WTC11 (cell line): ENCODE data around the gene ERCC8. TPM values are rescaled to one million over a fixed set of nuclear protein-coding genes. Genes with fewer than 3 reads are reported as not detected.

Source experiments
- ATAC-seq: fragments of 200-7000 bp; cut with Tn5 transposase; 2 replicates; pipeline ENCODE4 v1.10.0; 2021; ENCODE audit warnings: mild to moderate bottlenecking, moderate library complexity
- CTCF ChIA-PET: fragments of 300-600 bp; sonication (Branson Sonifier 250); formaldehyde crosslinking; loops from one replicate; lab custom pipeline; 2021; ENCODE audit warnings: antibody characterized with exemption; lab: Charles Lee
- POLR2A ChIA-PET: fragments of 350-600 bp; sonication (Branson Sonifier 250); formaldehyde crosslinking; loops from one replicate; lab custom pipeline; 2021; ENCODE audit warnings: antibody characterized with exemption; lab: Charles Lee
- DNase-seq: peaks from one replicate; pipeline ENCODE4 v3.0.0; 2021; ENCODE audit warnings: low spot score
- H3K27ac Mint-ChIP-seq: 2 replicates; pipeline ENCODE4 v1.8.0; 2021; ENCODE audit warnings: mixed read lengths
- H3K27me3 Mint-ChIP-seq: 2 replicates; pipeline ENCODE4 v1.8.0; 2021; ENCODE audit warnings: low read depth, mild to moderate bottlenecking, moderate library complexity, mixed read lengths
- H3K36me3 Mint-ChIP-seq: 2 replicates; pipeline ENCODE4 v1.8.0; 2021; ENCODE audit warnings: mixed read lengths
- H3K4me1 Mint-ChIP-seq: 2 replicates; pipeline ENCODE4 v1.8.0; 2022; ENCODE audit warnings: mixed read lengths
- H3K4me3 Mint-ChIP-seq: 2 replicates; pipeline ENCODE4 v1.8.0; 2021; ENCODE audit warnings: mild to moderate bottlenecking, moderate library complexity, mixed read lengths
- H3K9me3 Mint-ChIP-seq: 2 replicates; pipeline ENCODE4 v1.8.0; 2021; ENCODE audit warnings: mixed read lengths
- ARID4B ChIP-seq: sonication (generic); formaldehyde crosslinking; IDR thresholded peaks from 2 replicates; pipeline ENCODE4 v1.8.0; 2023; ENCODE audit warnings: missing genetic modification reagents, mild to moderate bottlenecking, borderline replicate concordance
- CREM ChIP-seq: sonication (generic); formaldehyde crosslinking; IDR thresholded peaks from 2 replicates; pipeline ENCODE4 v1.8.1; 2022; ENCODE audit warnings: mild to moderate bottlenecking, missing genetic modification reagents, moderate library complexity
- FOXP4 ChIP-seq: sonication (generic); formaldehyde crosslinking; IDR thresholded peaks from 2 replicates; pipeline ENCODE4 v1.8.0; 2022; ENCODE audit warnings: mild to moderate bottlenecking, missing genetic modification reagents
- KAT7 ChIP-seq: sonication (generic); formaldehyde crosslinking; IDR thresholded peaks from 2 replicates; pipeline ENCODE4 v1.8.1; 2023; ENCODE audit warnings: missing genetic modification reagents, mild to moderate bottlenecking, borderline replicate concordance
- MXD4 ChIP-seq: fragments of 250-450 bp; sonication (Bioruptor Pico); IDR thresholded peaks from 2 replicates; pipeline ENCODE4 v1.8.0; 2021; ENCODE audit warnings: mild to moderate bottlenecking, moderate library complexity, borderline replicate concordance
- PRDM15 ChIP-seq: sonication (generic); formaldehyde crosslinking; IDR thresholded peaks from 2 replicates; pipeline ENCODE4 v1.8.0; 2022; ENCODE audit warnings: missing genetic modification reagents
- ZNF263 ChIP-seq: sonication (generic); formaldehyde crosslinking; IDR thresholded peaks from 2 replicates; pipeline ENCODE4 v1.8.1; 2022; ENCODE audit warnings: low read depth, mild to moderate bottlenecking, moderate library complexity, missing genetic modification reagents
- ZNF317 ChIP-seq: sonication (generic); formaldehyde crosslinking; IDR thresholded peaks from 2 replicates; pipeline ENCODE4 v1.8.1; 2023; ENCODE audit warnings: low read depth, mild to moderate bottlenecking, moderate library complexity, missing genetic modification reagents, borderline replicate concordance
- ZNF425 ChIP-seq: fragments of 250-450 bp; sonication (Bioruptor Pico); conservative IDR thresholded peaks from 2 replicates; pipeline ENCODE4 v1.9.0; 2021; ENCODE audit warnings: mild to moderate bottlenecking
- ZNF532 ChIP-seq: fragments of 250-450 bp; sonication (Bioruptor Pico); IDR thresholded peaks from 2 replicates; pipeline ENCODE4 v1.9.0; 2021; ENCODE audit warnings: mild to moderate bottlenecking, borderline replicate concordance
- ZSCAN18 ChIP-seq: fragments of 250-450 bp; sonication (Bioruptor Pico); IDR thresholded peaks from 2 replicates; pipeline ENCODE4 v2.1.2; 2022; ENCODE audit warnings: mild to moderate bottlenecking, moderate library complexity
- total RNA-seq: library from RNA; stranded (reverse); gene quantifications from 3 replicates; pipeline ENCODE4 v1.2.3, GENCODE V29; 2021

ERCC8 gene
- total RNA-seq, 1 experiment from 2014 or later, result 14.6 TPM

GRCh38 chr5:60893521-60893920, 51.3 kb downstream of the ERCC8 start:
- DNase-seq, result no peak
- peaks cover 18% of the 10 kb centered on the region for H3K9me3 Mint-ChIP-seq
- no peak for TF ChIP-seq KAT7
- TF ChIP-seq PRDM15, result no peak
- TF ChIP-seq MXD4 (CRISPR knock-in tag), result no peak
- TF ChIP-seq FOXP4 (CRISPR knock-in tag), result no peak
- TF ChIP-seq ZNF425 (CRISPR knock-in tag), result no peak
- no peak for TF ChIP-seq ZNF532 (CRISPR knock-in tag)
- TF ChIP-seq CREM (CRISPR knock-in tag), result no peak
- no peak for TF ChIP-seq ZNF263
- TF ChIP-seq, all 79 proteins: peak for 0
- no peak overlapping the region for H3K4me3 Mint-ChIP-seq
- H3K27me3 Mint-ChIP-seq, result no peaks in the 10 kb centered on the region
- peaks cover 43% of the 10 kb centered on the region for H3K36me3 Mint-ChIP-seq
- peaks cover 14% of the 10 kb centered on the region for H3K4me1 Mint-ChIP-seq
- CTCF ChIA-PET, result no interaction called here
- POLR2A ChIA-PET, result no interaction called here
- no peak overlapping the region for H3K27ac Mint-ChIP-seq
- no peak for ATAC-seq

- Mint-ChIP-seq H3K9me3 (peaks cover 21% of the 10 kb centered on the region), H3K4me3 (no peak overlapping the region), H3K27ac (peak overlapping the region; percentile 61; the same call in 1 of the 2 replicates), H3K36me3 (peaks cover 42% of the 10 kb centered on the region), H3K4me1 (peaks cover 14% of the 10 kb centered on the region), H3K27me3 (no peaks in the 10 kb centered on the region)
- no peak for TF ChIP-seq ZSCAN18 (CRISPR knock-in tag)
- TF ChIP-seq ZNF317 (CRISPR knock-in tag), result no peak
- no peak for TF ChIP-seq ARID4B (CRISPR knock-in tag)
- POLR2A ChIA-PET, result interaction anchor here (0.7 kb wide), 1 partner anchor 280 kb away, joined by 3 read pairs; no protein-coding TSS in a partner anchor
- DNase-seq, result no peak
- CTCF ChIA-PET, result interaction anchor here (0.6 kb wide), 1 partner anchor 39 kb away, joined by 5 read pairs; no protein-coding TSS in a partner anchor
- peak; percentile 98 for ATAC-seq
These were observed 53.2 kb downstream of the ERCC8 start for GRCh38 chr5:60891667-60892066.
